MM.1S (cell line): Measurements from ENCODE around the gene C9orf153.

Experiments used
- CTCF ChIP-seq: fragments of 300-600 bp; sonication (generic); IDR thresholded peaks from 2 replicates; pipeline ENCODE4 v1.5.1; 2016; ENCODE audit warnings: antibody characterized with exemption, low read length, mixed read lengths
- EZH2phosphoT487 ChIP-seq: fragments of 300-600 bp; sonication (generic); IDR thresholded peaks from 2 replicates; pipeline ENCODE4 v1.6.1; 2018; ENCODE audit warnings: antibody characterized with exemption, low read length

GRCh38 chr9:86241216-86241615 is 18.2 kb downstream of the C9orf153 start:
- TF ChIP-seq CTCF (no peak), EZH2phosphoT487 (no peak)
